Measurements from ENCODE around the gene TRMT1. TPM values are rescaled to one million over a fixed set of nuclear protein-coding genes. Genes with fewer than 3 reads are reported as not detected.

The TRMT1 gene
- total and polyA plus RNA-seq, 2 of the 8 experiments (the other 6 are each of a cell fraction or from before 2014, with no cell fraction given) = 77.4 to 99.3 TPM

- ChIA-PET POLR2A (ENCODE audit: partially characterized antibody) (interaction anchor here (0.6 to 19.5 kb wide), 13 partner anchors 12 to 242 kb away, joined by 3 to 228 read pairs (median 4); partner anchors contain the start of genes IER2, LYL1 and STX10), CTCF (ENCODE audit: partially characterized antibody) (interaction anchor here (0.9 to 2.8 kb wide), 6 partner anchors 8 to 155 kb away, joined by 3 to 7 read pairs (median 4); no protein-coding TSS in a partner anchor)
- Histone ChIP-seq H2BK15ac (ENCODE audit: low read length) (no peak overlapping the region), H4K8ac (ENCODE audit: extremely low read depth, insufficient read depth, low read length) (no peak overlapping the region), H2BK120ac (replicated peaks; ENCODE audit: low read depth, low read length) (no peak overlapping the region), H2BK20ac (ENCODE audit: low read length) (0 out of 2 replicates have a peak overlapping the region, but pooled peaks have one; percentile 72), H3K79me1 (ENCODE audit: low read depth, low read length) (peaks cover 42% of the 10 kb centered on the region), H3K56ac (replicated peaks; ENCODE audit: insufficient read length, low read depth, low read length) (no peak overlapping the region), H3K9me3 (ENCODE audit: insufficient read depth in 2 of 2, low read depth in 1 of 2, low read length in 1 of 2) (no peaks in the 10 kb centered on the region), H2BK5ac (ENCODE audit: low read depth, low read length) (peak overlapping the region; percentile 92), H4K5ac (ENCODE audit: insufficient read length, low read depth, low read length) (no peak overlapping the region), H4K91ac (replicated peaks; ENCODE audit: insufficient read length, low read length) (no peak overlapping the region), H2AFZ (ENCODE audit: low read length) (no peak overlapping the region), H3K27ac (ENCODE audit: low read depth, low read length) (no peak overlapping the region), H3K23me2 (ENCODE audit: low read depth, low read length) (peaks cover 7% of the 10 kb centered on the region; the same call in 1 of the 2 replicates), H3K4me1 (replicated peaks in 1 of 4; ENCODE audit: control insufficient read depth in 3 of 4, insufficient read depth in 4 of 4, low read length in 3 of 4) (peaks cover 14 to 36% (median 26%) of the 10 kb centered on the region in 4 experiments), H3K9ac (replicated peaks in 1 of 4; ENCODE audit: extremely low read depth in 1 of 4, low read depth in 3 of 4, low read length in 3 of 4) (peak overlapping the region in 1 of 4 experiments; percentile 34; a peak in 3 of 7 replicates), H3K14ac (ENCODE audit: insufficient read length) (no peak overlapping the region), H4K20me1 (replicated peaks in 1 of 2; ENCODE audit: control insufficient read depth in 1 of 2, insufficient read depth in 2 of 2, low read length in 2 of 2) (peaks cover 51 to 53% of the 10 kb centered on the region in 2 experiments), H3K79me2 (ENCODE audit: control insufficient read depth in 1 of 2, insufficient read depth in 2 of 2, low read length in 2 of 2) (peaks cover 53 to 78% of the 10 kb centered on the region in 2 experiments), H2AK5ac (ENCODE audit: low read depth, low read length) (peak overlapping the region; percentile 28; the same call in 1 of the 2 replicates), H3K4me2 (ENCODE audit: insufficient read depth in 1 of 2, low read depth in 2 of 2, low read length in 2 of 2) (peak overlapping the region; percentile 70 to 81), H3K27me3 (replicated peaks in 1 of 4; ENCODE audit: control insufficient read depth in 3 of 4, extremely low read depth in 1 of 4, insufficient read depth in 3 of 4, low read length in 3 of 4) (no peaks in the 10 kb centered on the region), H3K36me3 (ENCODE audit: control insufficient read depth in 2 of 4, insufficient read depth in 4 of 4, low read length in 3 of 4) (peaks cover 0 to 11% (median 6%) of the 10 kb centered on the region in 4 experiments; a peak in 4 of 8 replicates), H3K4me3 (ENCODE audit: extremely low read depth in 1 of 4, insufficient read depth in 2 of 4, low read depth in 3 of 4, low read length in 4 of 4) (peak overlapping the region in 3 of 4 experiments; percentile 31 to 100 (median 32); a peak in 5 of 8 replicates), H3K18ac (ENCODE audit: extremely low read depth, low read length) (no peak overlapping the region), H2BK12ac (ENCODE audit: low read depth, low read length) (peak overlapping the region; percentile 97), H3K23ac (ENCODE audit: insufficient read length) (no peak overlapping the region), H3K4ac (replicated peaks; ENCODE audit: insufficient read length, low read depth, low read length) (no peak overlapping the region)
- DNase-seq (ENCODE audit: low read depth in 1 of 2, low spot score in 2 of 2) = no peak
- TF ChIP-seq NANOG (IDR thresholded peaks at IDR 0.05; ENCODE audit: insufficient read depth, low read depth, low read length, poor library complexity, severe bottlenecking) (peak; percentile 68), SUZ12 (IDR thresholded peaks at IDR 0.05; ENCODE audit: low read length) (no peak)
- no peak for FAIRE-seq
- 67% methylated on average over 10 of the region's 10 CpGs; no CpG with 5 or more reads in 1 of the 2 experiments for WGBS, 2 experiments (ENCODE audit: extremely low coverage in 1 of 2, insufficient coverage in 1 of 2, insufficient read length in 1 of 2, insufficient replicate concordance in 2 of 2, low coverage in 1 of 2, low lambda C conversion rate in 2 of 2, missing lambda C conversion rate in 1 of 2)
Observed at GRCh38 chr19:13120817-13121216, 4.3 kb upstream of the TRMT1 start.

Data from H1 (cell line).